ENCODE data around the gene DTYMK. TPM values are rescaled to one million over a fixed set of nuclear protein-coding genes. Genes with fewer than 3 reads are reported as not detected.

Gene DTYMK
- polyA plus RNA-seq, 1 of the 3 experiments (the other 2 are of a cell fraction): 51.1 TPM

DNA sequence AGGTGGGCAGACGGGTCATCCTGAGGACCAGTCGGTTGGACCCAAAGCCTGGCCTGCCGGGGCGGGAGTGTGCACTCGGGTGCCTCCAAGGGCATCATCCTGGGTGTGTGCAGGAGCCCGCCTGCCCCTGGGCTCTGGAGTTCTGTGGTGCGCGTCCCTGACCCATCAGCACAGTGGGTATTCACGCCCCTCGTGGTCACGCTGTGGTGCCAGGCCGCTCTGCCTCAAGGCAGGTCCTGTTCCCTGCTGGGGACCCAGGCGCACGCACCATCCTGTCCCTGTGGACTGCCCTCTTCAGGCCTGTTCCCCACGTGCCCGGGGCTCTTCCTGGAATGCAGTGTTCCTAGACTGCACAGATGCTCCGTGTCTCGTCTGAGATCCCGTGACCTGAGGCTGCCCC is 33.5 kb upstream of the DTYMK start:
- 75% methylated on average over 2 of the region's 19 CpGs for WGBS (ENCODE audit: low lambda C conversion rate)
- Histone ChIP-seq H3K27ac (ENCODE audit: low read depth in 2 of 2, low read length in 1 of 2) (no peak overlapping the region), H2AFZ (ENCODE audit: low read depth) (no peak overlapping the region), H3K4me3 (ENCODE audit: low read depth in 2 of 2, low read length in 1 of 2) (no peak overlapping the region), H4K20me1 (ENCODE audit: insufficient read depth) (no peaks in the 10 kb centered on the region), H3K9ac (no peak overlapping the region), H3F3A (replicated peaks; ENCODE audit: insufficient read depth) (no peaks in the 10 kb centered on the region), H3K27me3 (ENCODE audit: insufficient read depth) (no peaks in the 10 kb centered on the region), H3K4me2 (no peak overlapping the region), H3K36me3 (replicated peaks in 1 of 2; ENCODE audit: control insufficient read depth in 1 of 2, insufficient read depth in 2 of 2, low read length in 1 of 2) (peaks cover 24 to 41% of the 10 kb centered on the region in 2 experiments), H3K9me3 (no peaks in the 10 kb centered on the region), H3K4me1 (ENCODE audit: control insufficient read depth in 1 of 2, insufficient read depth in 2 of 2, low read depth in 1 of 2, low read length in 1 of 2) (no peaks in the 10 kb centered on the region), H3K9me2 (no peaks in the 10 kb centered on the region), H3K79me2 (ENCODE audit: insufficient read depth) (no peaks in the 10 kb centered on the region)
- TF ChIP-seq EZH2phosphoT487 (IDR thresholded peaks at IDR 0.05; ENCODE audit: borderline replicate concordance, low read depth) (no peak), RFX5 (IDR thresholded peaks at IDR 0.05; ENCODE audit: low read length) (no peak), POLR2AphosphoS5 (IDR thresholded peaks at IDR 0.05; ENCODE audit: low read depth, low read length) (no peak), MXI1 (IDR thresholded peaks at IDR 0.05; ENCODE audit: low read depth, low read length) (no peak), ELF1 (IDR thresholded peaks at IDR 0.05) (no peak), RXRA (IDR thresholded peaks at IDR 0.05; ENCODE audit: borderline replicate concordance, low read depth) (no peak), CHD2 (IDR thresholded peaks at IDR 0.05; ENCODE audit: low read length, partially characterized antibody) (no peak), JUND (IDR thresholded peaks at IDR 0.05) (no peak), MEF2A (IDR thresholded peaks at IDR 0.05; ENCODE audit: borderline replicate concordance, low read depth) (no peak), TAF1 (IDR thresholded peaks at IDR 0.05; ENCODE audit: borderline replicate concordance, low read depth, low read length) (no peak), SMC3 (IDR thresholded peaks at IDR 0.05; ENCODE audit: low read depth, low read length) (no peak)
- TF ChIP-seq, protein P1, sequence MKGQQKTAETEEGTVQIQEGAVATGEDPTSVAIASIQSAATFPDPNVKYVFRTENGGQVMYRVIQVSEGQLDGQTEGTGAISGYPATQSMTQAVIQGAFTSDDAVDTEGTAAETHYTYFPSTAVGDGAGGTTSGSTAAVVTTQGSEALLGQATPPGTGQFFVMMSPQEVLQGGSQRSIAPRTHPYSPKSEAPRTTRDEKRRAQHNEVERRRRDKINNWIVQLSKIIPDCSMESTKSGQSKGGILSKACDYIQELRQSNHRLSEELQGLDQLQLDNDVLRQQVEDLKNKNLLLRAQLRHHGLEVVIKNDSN (IDR thresholded peaks at IDR 0.05; ENCODE audit: borderline replicate concordance, low read depth): no peak
- TF ChIP-seq, protein P2, sequence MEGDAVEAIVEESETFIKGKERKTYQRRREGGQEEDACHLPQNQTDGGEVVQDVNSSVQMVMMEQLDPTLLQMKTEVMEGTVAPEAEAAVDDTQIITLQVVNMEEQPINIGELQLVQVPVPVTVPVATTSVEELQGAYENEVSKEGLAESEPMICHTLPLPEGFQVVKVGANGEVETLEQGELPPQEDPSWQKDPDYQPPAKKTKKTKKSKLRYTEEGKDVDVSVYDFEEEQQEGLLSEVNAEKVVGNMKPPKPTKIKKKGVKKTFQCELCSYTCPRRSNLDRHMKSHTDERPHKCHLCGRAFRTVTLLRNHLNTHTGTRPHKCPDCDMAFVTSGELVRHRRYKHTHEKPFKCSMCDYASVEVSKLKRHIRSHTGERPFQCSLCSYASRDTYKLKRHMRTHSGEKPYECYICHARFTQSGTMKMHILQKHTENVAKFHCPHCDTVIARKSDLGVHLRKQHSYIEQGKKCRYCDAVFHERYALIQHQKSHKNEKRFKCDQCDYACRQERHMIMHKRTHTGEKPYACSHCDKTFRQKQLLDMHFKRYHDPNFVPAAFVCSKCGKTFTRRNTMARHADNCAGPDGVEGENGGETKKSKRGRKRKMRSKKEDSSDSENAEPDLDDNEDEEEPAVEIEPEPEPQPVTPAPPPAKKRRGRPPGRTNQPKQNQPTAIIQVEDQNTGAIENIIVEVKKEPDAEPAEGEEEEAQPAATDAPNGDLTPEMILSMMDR (IDR thresholded peaks at IDR 0.05): no peak
- CTCF ChIA-PET: interaction anchor here (1.2 to 1.9 kb wide), 2 partner anchors 14 to 158 kb away, joined by 3 to 5 read pairs; no protein-coding TSS in a partner anchor
- peak; percentile 21 for DNase-seq
- POLR2A ChIA-PET: no interaction called here

DNA sequence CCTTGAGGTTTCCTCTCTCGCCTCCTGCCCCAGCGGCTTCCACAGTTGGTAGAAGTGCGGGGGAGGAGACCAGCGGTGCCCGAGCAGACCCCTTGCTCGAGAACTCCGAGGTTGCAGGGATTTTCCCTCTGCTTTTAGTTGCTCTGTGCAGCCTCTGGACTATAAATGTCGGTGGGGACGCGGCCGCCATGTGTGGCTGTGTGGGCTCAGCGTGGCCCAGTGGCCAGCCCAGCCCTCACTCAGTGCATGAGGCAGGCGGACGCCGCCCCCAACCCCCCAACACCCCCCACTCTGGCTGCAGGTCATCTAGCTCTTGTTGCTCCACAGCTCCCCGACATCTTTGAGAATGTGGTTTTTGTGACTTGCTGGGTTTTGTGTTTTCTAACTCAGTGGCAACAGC is 32.5 kb upstream of the DTYMK start:
- Histone ChIP-seq H3K27me3 (ENCODE audit: insufficient read depth) (no peaks in the 10 kb centered on the region), H3K36me3 (replicated peaks in 1 of 2; ENCODE audit: control insufficient read depth in 1 of 2, insufficient read depth in 2 of 2, low read length in 1 of 2) (peaks cover 32 to 45% of the 10 kb centered on the region in 2 experiments), H2AFZ (ENCODE audit: low read depth) (no peak overlapping the region), H3K4me3 (ENCODE audit: low read depth in 2 of 2, low read length in 1 of 2) (no peak overlapping the region), H3K27ac (ENCODE audit: low read depth in 2 of 2, low read length in 1 of 2) (no peak overlapping the region), H4K20me1 (ENCODE audit: insufficient read depth) (no peaks in the 10 kb centered on the region), H3K9me2 (no peaks in the 10 kb centered on the region), H3K9me3 (0 out of 2 replicates have a peak, but pooled peaks cover under 1% of the 10 kb centered on the region), H3K4me1 (ENCODE audit: control insufficient read depth in 1 of 2, insufficient read depth in 2 of 2, low read depth in 1 of 2, low read length in 1 of 2) (no peaks in the 10 kb centered on the region), H3K9ac (no peak overlapping the region), H3K79me2 (ENCODE audit: insufficient read depth) (no peaks in the 10 kb centered on the region), H3K4me2 (no peak overlapping the region), H3F3A (replicated peaks; ENCODE audit: insufficient read depth) (no peaks in the 10 kb centered on the region)
- DNase-seq: no peak
- CTCF ChIA-PET: interaction anchor here (0.8 to 1.9 kb wide), 5 partner anchors 9 to 159 kb away, joined by 3 to 5 read pairs (median 3); no protein-coding TSS in a partner anchor
- 88% methylated on average over 9 of the region's 16 CpGs for WGBS (ENCODE audit: low lambda C conversion rate)
- TF ChIP-seq, protein P3, sequence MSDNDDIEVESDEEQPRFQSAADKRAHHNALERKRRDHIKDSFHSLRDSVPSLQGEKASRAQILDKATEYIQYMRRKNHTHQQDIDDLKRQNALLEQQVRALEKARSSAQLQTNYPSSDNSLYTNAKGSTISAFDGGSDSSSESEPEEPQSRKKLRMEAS (IDR thresholded peaks at IDR 0.05; ENCODE audit: low read depth): no peak
- TF ChIP-seq JUND (IDR thresholded peaks at IDR 0.05) (no peak), YY1 (IDR thresholded peaks at IDR 0.05; ENCODE audit: low read depth) (no peak), MXI1 (IDR thresholded peaks at IDR 0.05; ENCODE audit: low read depth, low read length) (no peak), GATA2 (CRISPR knock-in tag; IDR thresholded peaks at IDR 0.05) (no peak), TAF1 (IDR thresholded peaks at IDR 0.05; ENCODE audit: borderline replicate concordance, low read depth, low read length) (no peak), MEF2A (IDR thresholded peaks at IDR 0.05; ENCODE audit: borderline replicate concordance, low read depth) (no peak), GABPA (IDR thresholded peaks at IDR 0.05; ENCODE audit: low read depth) (no peak), TCF12 (IDR thresholded peaks at IDR 0.05) (no peak), RFX5 (IDR thresholded peaks at IDR 0.05; ENCODE audit: low read length) (no peak), SMC3 (IDR thresholded peaks at IDR 0.05; ENCODE audit: low read depth, low read length) (no peak), RAD21 (IDR thresholded peaks at IDR 0.05; ENCODE audit: low read length) (no peak), POLR2AphosphoS5 (IDR thresholded peaks at IDR 0.05; ENCODE audit: low read depth, low read length) (no peak)
- TF ChIP-seq, protein P4, sequence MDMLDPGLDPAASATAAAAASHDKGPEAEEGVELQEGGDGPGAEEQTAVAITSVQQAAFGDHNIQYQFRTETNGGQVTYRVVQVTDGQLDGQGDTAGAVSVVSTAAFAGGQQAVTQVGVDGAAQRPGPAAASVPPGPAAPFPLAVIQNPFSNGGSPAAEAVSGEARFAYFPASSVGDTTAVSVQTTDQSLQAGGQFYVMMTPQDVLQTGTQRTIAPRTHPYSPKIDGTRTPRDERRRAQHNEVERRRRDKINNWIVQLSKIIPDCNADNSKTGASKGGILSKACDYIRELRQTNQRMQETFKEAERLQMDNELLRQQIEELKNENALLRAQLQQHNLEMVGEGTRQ (IDR thresholded peaks at IDR 0.05; ENCODE audit: borderline replicate concordance, low read depth, low read length): no peak
- TF ChIP-seq, protein P5, sequence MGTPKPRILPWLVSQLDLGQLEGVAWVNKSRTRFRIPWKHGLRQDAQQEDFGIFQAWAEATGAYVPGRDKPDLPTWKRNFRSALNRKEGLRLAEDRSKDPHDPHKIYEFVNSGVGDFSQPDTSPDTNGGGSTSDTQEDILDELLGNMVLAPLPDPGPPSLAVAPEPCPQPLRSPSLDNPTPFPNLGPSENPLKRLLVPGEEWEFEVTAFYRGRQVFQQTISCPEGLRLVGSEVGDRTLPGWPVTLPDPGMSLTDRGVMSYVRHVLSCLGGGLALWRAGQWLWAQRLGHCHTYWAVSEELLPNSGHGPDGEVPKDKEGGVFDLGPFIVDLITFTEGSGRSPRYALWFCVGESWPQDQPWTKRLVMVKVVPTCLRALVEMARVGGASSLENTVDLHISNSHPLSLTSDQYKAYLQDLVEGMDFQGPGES (IDR thresholded peaks at IDR 0.05; ENCODE audit: low read depth, low read length): no peak
- POLR2A ChIA-PET: interaction anchor here (0.8 kb wide), 1 partner anchor 161 kb away, joined by 3 read pairs; no protein-coding TSS in a partner anchor
